Measurements from ENCODE around the gene BUD23.
"Not testable (repeated sequence)": the region's sequence is repeated elsewhere in the genome, so short reads cannot be mapped to it uniquely, and the experiment has no call there.

Gene BUD23

GRCh38 chr7:73701357-73701995, 18.1 kb downstream of the BUD23 start:
- peak; percentile 55 for DNase-seq (ENCODE audit: low spot score)

- DNase-seq (ENCODE audit: low spot score): no peak
Observed at GRCh38 chr7:73702226-73702625, 18.8 kb downstream of the BUD23 start.

DNA sequence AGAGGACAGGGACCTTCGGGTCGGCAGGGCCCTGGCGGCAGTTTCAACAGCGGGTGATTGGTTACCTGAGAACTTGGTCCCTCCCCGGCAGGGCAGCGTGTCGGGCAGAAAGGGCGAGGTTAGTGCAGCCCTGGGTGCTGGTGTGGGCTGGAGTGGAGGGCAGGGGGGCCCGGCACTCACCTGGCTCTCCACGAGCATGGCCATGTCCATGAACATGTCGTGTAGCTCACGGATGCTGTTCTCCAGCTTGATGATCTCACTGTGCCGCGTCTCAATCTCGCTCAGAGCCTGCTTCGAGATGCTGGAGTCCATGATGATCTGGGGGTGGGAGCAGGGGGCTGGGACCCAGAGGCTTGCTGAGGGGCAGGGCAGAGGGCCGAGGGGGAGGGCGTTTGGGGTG, 19.3 kb downstream of the BUD23 start:
- DNase-seq (ENCODE audit: low spot score): no peak

DNA sequence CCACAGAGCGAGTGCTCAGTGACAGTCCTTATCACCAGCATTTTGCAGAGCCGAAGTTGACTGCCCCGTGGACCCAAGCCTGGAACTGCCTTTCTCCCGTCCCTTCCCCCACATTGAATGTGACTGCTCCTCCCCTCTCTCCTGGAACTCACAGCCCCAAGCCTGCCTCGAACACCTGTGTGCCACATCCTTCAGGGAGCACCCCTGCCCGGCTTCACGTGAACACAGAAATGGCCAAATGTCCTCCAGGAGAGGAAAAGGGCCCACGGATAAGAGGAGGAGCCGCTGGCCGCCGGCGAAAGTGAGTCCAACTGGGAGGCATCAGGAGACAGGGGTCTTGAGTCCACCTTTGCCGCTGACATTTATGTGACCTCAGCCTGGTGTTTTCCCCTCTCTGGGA, 19.8 kb downstream of the BUD23 start:
- DNase-seq (ENCODE audit: low spot score): no peak

GRCh38 chr7:73703757-73704639, 20.6 kb downstream of the BUD23 start:
- peak; percentile 84 for DNase-seq (ENCODE audit: low spot score)

GRCh38 chr7:73704640-73705550, 21.5 kb downstream of the BUD23 start:
- DNase-seq (ENCODE audit: low spot score): no peak

DNA sequence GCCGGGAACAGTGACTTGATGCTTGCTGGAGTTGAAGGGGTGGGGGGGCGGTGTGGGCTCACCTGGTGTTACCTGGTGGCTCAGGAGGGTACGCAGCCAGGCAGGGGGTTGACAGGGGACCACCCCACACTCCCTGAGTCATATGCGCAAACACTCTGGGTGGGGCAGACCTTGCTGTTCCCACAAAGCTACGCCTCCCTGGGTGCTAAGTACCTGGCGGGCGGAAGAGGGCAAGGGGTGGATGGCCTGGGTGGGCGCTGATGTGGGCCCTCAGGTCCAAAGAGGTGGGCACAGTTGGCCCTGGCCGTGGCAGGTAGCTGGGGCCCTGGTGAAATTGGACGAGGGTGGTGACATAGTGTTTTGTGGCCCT, 22.1 kb downstream of the BUD23 start:
- DNase-seq (ENCODE audit: low spot score): no peak

DNA sequence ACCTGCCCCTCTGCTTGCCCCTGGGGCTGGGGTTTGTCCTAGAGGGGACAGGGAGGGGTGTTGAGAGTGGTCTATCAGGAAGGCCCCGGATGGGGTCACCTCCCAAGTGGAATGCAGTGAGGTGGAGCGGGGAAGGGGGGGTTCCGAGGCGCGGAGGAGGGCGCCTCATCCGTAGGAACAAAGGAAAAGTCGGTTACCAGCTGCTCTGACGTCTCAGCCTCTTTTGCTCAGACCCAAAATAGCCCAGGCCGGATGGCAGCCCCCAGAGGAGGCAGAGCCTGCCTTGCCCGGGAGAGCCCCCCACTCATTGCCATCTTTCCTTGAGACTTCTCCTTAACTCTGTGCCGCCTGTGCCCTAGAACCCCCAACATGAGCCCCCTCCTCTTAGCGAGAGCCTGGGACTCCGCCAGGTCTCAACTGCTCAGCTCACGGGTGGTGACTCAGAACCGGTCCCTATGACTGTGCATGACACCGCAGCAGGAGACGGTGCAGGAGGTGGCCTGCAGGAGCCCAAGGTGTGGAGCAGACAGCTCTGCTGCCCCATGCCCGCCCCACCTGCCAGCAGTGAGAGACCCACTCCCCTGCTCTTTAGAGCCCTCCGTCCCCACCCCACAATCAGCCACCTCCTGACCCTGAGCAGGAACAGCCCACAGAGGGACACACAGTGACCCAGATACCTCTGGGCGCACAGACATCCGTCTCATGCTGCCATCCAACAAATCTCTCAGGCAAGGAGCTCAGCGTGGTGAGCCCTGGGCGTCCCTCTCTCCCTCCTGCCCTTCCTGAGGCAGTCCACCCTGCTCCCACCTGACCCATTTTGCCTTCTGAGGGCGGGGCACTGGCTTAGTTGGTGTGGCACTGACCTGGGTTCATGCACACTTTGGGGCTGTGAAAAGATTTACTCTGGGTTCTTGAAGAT, 23.0 kb downstream of the BUD23 start:
- DNase-seq (ENCODE audit: low spot score): no peak

GRCh38 chr7:73707045-73707631, 23.7 kb downstream of the BUD23 start:
- DNase-seq (ENCODE audit: low spot score): peak; percentile 70

GRCh38 chr7:73708961-73709549, 25.7 kb downstream of the BUD23 start:
- no peak for DNase-seq (ENCODE audit: low spot score)

DNA sequence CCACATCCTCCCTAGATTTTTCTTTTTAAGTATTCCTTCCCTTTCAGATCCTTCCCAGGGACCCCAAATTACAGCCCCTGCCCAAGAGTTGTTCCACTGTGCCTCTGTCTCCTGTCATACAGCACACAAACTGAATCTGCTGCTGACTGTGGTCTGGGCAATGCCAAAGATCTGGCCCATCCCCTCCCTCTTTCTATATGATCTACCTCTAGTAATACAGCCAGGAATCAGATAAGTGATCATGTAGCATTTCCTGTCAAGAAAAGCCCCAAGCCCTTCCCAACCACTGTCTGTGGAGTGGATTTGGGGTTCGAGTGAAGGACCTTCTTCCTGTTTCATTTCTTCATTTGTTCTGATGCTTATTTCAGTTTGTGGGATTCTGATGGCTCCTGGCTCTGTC, 29.4 kb downstream of the BUD23 start:
- no peak for DNase-seq (ENCODE audit: low spot score)

- DNase-seq (ENCODE audit: low spot score): not testable (repeated sequence)
Observed at GRCh38 chr7:73713319-73713718, 29.9 kb downstream of the BUD23 start.

GRCh38 chr7:73715648-73716317, 32.4 kb downstream of the BUD23 start:
- DNase-seq (ENCODE audit: low spot score): no peak

- no peak for DNase-seq (ENCODE audit: low spot score)
Observed at GRCh38 chr7:73716318-73716890, 33.0 kb downstream of the BUD23 start.

DNA sequence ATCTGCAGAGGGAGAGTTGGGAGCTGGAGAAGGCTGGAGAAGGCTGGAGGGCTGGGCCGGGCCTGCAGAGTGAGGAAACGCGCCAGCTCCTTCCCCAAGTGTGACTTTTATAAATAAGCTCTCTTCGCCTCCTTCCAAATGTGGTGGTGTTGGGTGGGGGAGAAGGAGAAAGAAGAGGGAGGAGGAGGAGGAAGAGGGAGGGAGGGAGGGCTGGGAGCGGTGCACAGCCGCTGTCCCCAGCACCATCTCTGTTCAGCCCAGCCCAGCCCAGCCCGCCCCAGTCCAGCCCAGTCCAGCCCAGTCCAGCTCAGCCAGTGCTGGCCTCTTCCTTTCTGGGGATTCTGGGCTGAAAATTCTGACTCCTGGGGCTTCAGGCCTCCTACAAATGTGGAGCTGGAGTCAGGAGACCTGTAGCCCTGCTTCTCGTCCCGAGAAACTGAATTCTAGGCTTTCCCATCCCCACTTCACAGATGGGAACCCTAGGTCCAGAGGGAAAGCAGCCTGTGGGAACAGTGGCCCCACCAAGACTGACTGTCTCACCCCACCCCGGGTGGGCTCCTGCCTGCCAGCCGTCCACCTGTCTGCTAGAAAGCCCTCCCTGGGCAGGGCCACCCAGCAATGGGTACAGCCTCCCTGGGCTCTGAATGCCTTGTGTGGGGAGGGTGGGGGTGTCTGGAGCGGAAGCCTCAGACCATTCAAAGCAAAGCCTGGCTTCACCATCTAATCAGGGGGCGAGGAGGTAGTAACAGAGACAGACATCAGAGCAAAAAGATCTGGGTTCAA, 33.8 kb downstream of the BUD23 start:
- no peak for DNase-seq (ENCODE audit: low spot score)

GRCh38 chr7:73717991-73718405, 34.6 kb downstream of the BUD23 start:
- no peak for DNase-seq (ENCODE audit: low spot score)

DNA sequence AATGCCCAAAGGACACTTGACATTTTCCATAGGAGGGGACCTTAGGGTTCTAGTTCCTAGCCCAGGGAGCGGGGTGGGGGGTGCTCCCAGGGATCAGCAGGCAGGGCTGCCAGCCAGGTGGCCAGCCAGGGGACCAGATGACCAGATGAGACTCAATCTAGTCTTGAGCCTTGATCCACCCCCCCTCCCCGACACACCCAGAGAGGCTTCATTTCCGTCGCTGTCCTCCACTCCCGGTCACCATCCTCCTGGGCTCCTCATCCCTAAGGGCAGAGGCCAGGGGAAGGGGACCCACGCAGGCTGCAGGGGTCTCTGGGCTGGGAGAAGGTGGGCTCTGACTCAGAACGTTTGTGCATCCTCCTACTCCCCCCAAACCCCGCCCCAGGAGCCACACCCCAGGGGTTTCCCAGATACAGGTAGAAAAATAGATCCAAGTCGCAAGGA, 35.1 kb downstream of the BUD23 start:
- no peak for DNase-seq (ENCODE audit: low spot score)

GRCh38 chr7:73718905-73719805, 35.8 kb downstream of the BUD23 start, which contains the start of gene STX1A:
TSS of gene STX1A (minus strand) at chr7:73719669. CDS start at chr7:73719631, 38 bp downstream.
- peak; percentile 93 for DNase-seq (ENCODE audit: low spot score)

Data from germinal center (tissue), 1 donor.